GM19452 (cell line): ENCODE measurements around the gene OMD.

Experiments used
- ATAC-seq: cut with Tn5 transposase; IDR thresholded peaks from one replicate; pipeline ENCODE4 v1.9.1; 2021; ENCODE audit not compliant: unreplicated experiment

OMD gene

DNA sequence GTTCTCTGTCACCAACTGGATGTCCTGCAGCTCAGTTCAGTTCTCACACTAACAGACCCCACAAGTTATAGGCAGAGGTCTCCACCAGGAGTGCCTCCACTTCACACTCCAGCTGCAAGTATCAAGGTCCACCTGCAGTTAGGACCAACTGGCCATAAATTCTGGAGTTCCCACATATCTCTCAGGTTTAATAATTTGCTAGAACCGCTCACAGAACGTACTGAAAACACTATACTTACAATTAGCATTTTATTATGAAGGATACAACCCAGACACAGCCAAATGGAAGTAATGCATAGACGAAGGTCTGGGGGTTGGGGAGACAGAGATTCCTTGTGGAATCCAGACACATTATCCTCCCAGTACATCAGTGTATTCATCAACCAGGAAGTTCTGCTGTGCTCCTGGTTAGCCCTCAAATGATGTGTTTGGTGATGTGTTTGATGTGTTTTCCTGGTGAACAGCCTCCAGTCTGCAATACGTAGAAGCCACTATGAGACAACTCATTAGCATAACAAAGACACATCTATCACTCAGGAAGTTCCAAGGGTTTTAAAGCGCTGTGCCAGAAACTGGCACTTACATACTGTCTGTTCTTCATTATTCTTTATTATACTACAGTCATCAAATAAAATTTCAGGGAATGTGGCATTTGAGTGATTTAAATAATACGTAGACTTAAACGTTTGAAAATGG lies 45.3 kb downstream of the OMD start:
- no peak for ATAC-seq

GRCh38 chr9:92377876-92378275 lies 46.4 kb downstream of the OMD start:
- no peak for ATAC-seq

- no peak for ATAC-seq
Measured at GRCh38 chr9:92373167-92373566, 51.1 kb downstream of the OMD start.

GRCh38 chr9:92369075-92369474 lies 55.2 kb downstream of the OMD start:
- ATAC-seq = no peak
